Activated CD4-positive, alpha-beta memory T cell treated with anti-CD3 and anti-CD28 coated beads, Interleukin-2, amount 10 ng/mL, durations not matched to agents 7 days and 5 days (primary cell): Measurements from ENCODE around the gene CORIN. TPM values are rescaled to one million over a fixed set of nuclear protein-coding genes. Genes with fewer than 3 reads are reported as not detected.
"Not testable (repeated sequence)": the region's sequence is repeated elsewhere in the genome, so short reads cannot be mapped to it uniquely, and the experiment has no call there.

Experiments
- CTCF ChIA-PET: fragments of 350-600 bp; sonication (Branson Sonifier 250); formaldehyde crosslinking; loops from one replicate; lab custom pipeline; 2021; ENCODE audit warnings: antibody characterized with exemption, inconsistent platforms; lab: Charles Lee
- POLR2A ChIA-PET: fragments of 350-600 bp; sonication (Branson Sonifier 250); formaldehyde crosslinking; loops from one replicate; lab custom pipeline; 2021; ENCODE audit warnings: antibody characterized with exemption; lab: Charles Lee
- DNase-seq: peaks from one replicate; pipeline ENCODE4 v3.0.0-alpha.2; 2020
- H3K27ac Mint-ChIP-seq: one replicate; pipeline ENCODE4 v1.8.0; 2021; ENCODE audit warnings: mild to moderate bottlenecking, mixed read lengths
- H3K27me3 Mint-ChIP-seq: one replicate; pipeline ENCODE4 v1.8.0; 2021; ENCODE audit warnings: mixed read lengths
- H3K36me3 Mint-ChIP-seq: one replicate; pipeline ENCODE4 v1.8.0; 2021; ENCODE audit warnings: low read depth, mixed read lengths
- H3K4me1 Mint-ChIP-seq: one replicate; pipeline ENCODE4 v1.8.0; 2021; ENCODE audit warnings: mixed read lengths
- H3K4me3 Mint-ChIP-seq: one replicate; pipeline ENCODE4 v1.8.0; 2021; ENCODE audit warnings: mild to moderate bottlenecking, mixed read lengths
- H3K9me3 Mint-ChIP-seq: one replicate; pipeline ENCODE4 v1.8.0; 2021; ENCODE audit warnings: mixed read lengths
- total RNA-seq, 2 experiments: library from RNA; stranded (reverse); gene quantifications; one replicate each; pipeline ENCODE4 v1.2.3, GENCODE V29; 2021

Gene CORIN
- total RNA-seq, 2 experiments from 2014 or later = 0.08 TPM; not detected in 1

DNA sequence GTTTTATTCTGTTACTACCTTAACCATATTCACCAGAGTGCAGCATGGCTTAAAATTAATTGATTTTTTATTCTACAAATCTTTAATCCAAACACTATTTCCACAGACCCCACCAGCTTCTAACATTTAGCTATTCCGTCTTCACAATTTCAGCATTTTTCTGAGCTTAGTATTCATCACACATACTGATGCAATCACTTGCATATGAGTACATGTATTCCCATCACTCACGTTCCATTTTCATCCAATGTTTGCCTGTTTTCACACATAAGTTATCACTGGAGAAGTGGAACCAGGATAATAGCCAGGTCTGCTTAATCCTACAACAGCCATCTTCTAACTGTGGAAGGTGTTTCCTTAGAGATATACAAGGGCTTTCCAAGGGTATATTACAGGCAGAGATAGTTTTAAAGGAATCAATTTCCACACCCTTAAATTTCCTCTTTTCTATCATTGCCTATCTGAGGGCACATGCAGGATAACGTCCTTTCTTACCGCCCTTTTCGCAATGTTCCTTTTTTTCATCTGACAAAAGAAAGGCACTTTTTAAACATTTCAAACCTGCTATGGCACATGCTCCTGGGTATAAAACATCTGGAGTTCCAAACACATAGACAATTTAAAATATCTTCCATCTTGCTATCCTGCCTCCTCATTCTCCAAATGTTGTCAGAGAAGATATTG, 115.8 kb downstream of the CORIN start:
- ChIA-PET CTCF (no interaction called here), POLR2A (no interaction called here)
- H3K36me3 Mint-ChIP-seq = no peaks in the 10 kb centered on the region
- no peak for DNase-seq
- peaks cover 27% of the 10 kb centered on the region for H3K27me3 Mint-ChIP-seq
- H3K4me3 Mint-ChIP-seq = no peak overlapping the region
- H3K9me3 Mint-ChIP-seq = no peaks in the 10 kb centered on the region
- no peak overlapping the region for H3K27ac Mint-ChIP-seq
- no peaks in the 10 kb centered on the region for H3K4me1 Mint-ChIP-seq

DNA sequence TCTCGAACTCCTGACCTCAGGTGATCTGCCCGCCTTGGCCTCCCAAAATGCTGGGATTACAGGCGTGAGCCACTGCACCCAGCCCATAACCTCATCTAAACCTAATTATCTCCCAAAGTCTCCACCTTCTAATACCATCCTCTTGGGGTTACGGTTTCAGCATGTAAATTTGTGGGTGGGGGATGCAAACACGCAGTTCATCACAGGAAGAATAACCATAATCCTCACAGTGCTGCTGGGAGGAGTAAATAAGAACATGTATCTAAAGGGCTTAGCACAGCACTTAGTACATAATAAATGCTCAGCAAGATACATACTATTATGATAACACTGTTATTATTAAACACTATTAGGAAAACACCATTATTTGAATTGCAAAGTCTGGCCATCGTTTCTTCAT, 116.4 kb downstream of the CORIN start:
- Mint-ChIP-seq H3K9me3 (no peaks in the 10 kb centered on the region), H3K4me3 (no peak overlapping the region), H3K36me3 (no peaks in the 10 kb centered on the region), H3K27me3 (peaks cover 27% of the 10 kb centered on the region), H3K4me1 (no peaks in the 10 kb centered on the region), H3K27ac (no peak overlapping the region)
- POLR2A ChIA-PET = no interaction called here
- CTCF ChIA-PET = no interaction called here
- DNase-seq = no peak

DNA sequence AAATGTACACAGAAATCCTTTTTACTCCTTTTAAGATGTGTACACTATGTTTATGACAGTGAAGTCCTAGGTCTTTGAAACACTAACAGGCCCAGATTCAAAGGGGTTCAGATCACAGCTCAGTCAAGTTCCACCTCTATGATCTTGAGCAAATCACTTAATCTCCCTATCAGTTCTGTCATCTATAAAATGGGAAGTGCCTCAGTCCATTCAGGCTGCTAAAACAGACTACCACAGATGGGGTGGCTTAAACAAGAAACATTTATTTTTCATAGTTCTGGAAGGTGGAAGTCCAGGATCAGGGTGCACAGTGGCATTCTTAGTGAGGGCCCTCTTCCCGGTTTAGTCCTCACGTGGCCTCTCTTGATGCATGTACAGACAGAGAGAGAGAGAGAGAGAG, 117.1 kb downstream of the CORIN start:
- H3K27ac Mint-ChIP-seq = no peak overlapping the region
- H3K4me1 Mint-ChIP-seq = no peaks in the 10 kb centered on the region
- no peak overlapping the region for H3K4me3 Mint-ChIP-seq
- DNase-seq = no peak
- ChIA-PET CTCF (no interaction called here), POLR2A (no interaction called here)
- H3K36me3 Mint-ChIP-seq = no peaks in the 10 kb centered on the region
- H3K9me3 Mint-ChIP-seq = no peaks in the 10 kb centered on the region
- peaks cover 28% of the 10 kb centered on the region for H3K27me3 Mint-ChIP-seq

DNA sequence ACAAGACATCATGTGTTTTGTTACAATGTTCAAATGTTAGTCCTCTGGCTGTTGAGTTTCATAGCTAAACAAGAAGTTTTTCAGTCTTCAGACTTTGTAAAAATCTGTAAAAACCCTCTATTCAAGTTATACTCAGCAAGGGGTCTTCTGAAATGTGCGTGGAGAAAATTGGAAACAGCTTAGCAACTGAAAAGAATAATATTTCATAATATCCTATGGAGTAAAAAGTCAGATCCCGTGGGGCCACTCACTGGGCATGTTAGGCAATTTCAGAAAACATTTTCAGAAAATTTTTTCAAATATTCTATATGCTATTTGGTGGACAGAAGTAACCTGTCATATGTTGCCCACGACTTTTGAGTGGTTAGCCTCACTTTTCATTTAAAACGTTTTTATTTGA, 118.3 kb downstream of the CORIN start:
- ChIA-PET CTCF (no interaction called here), POLR2A (no interaction called here)
- no peak overlapping the region for H3K4me3 Mint-ChIP-seq
- no peaks in the 10 kb centered on the region for H3K36me3 Mint-ChIP-seq
- DNase-seq = no peak
- H3K9me3 Mint-ChIP-seq = no peaks in the 10 kb centered on the region
- no peak overlapping the region for H3K27ac Mint-ChIP-seq
- no peaks in the 10 kb centered on the region for H3K4me1 Mint-ChIP-seq
- H3K27me3 Mint-ChIP-seq = peaks cover 28% of the 10 kb centered on the region

DNA sequence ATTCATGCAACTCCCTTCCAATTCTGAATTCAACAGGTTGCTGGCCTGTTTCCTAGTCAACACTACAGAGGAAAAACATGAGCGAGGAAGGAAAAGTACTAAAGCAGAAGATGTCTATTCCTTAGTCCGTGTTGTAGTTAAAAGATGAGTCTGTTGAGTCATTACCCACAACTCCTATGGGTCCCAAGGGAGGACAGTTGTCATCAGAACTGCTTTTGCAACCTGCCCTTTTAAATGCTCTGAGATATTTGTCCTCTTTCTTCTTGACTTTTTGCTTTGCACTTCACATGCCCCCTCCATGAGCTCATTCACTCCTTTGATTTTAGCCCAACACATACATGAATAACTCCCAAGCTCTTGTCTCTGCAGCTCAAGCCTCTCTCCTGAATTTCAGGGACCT, 119.2 kb downstream of the CORIN start:
- no peaks in the 10 kb centered on the region for H3K36me3 Mint-ChIP-seq
- H3K4me1 Mint-ChIP-seq = no peaks in the 10 kb centered on the region
- H3K27ac Mint-ChIP-seq = no peak overlapping the region
- ChIA-PET POLR2A (no interaction called here), CTCF (no interaction called here)
- H3K9me3 Mint-ChIP-seq = no peaks in the 10 kb centered on the region
- H3K4me3 Mint-ChIP-seq = no peak overlapping the region
- no peak for DNase-seq
- H3K27me3 Mint-ChIP-seq = peaks cover 28% of the 10 kb centered on the region

DNA sequence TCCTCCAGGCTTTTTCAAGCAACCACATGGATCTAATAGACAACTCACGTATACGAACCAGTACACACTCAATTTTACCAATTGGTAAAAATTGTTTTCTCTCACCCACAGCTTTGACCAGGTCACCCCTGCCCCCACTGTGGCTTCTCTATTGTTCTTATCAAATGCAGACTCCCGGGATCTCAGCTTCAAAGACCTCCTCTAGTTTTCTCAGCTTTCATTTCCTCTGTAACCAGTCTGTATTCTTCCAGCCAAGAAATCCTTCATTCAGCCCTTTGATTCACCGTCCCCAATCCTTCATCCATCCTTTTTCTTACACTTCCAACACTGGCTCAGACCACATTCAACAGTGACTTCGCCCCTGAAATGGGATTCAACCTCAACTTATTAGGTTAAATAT, 120.7 kb downstream of the CORIN start:
- no peaks in the 10 kb centered on the region for H3K36me3 Mint-ChIP-seq
- CTCF ChIA-PET = interaction anchor here (1.2 kb wide), 1 partner anchor 119 kb away, joined by 5 read pairs; no protein-coding TSS in a partner anchor

DNA sequence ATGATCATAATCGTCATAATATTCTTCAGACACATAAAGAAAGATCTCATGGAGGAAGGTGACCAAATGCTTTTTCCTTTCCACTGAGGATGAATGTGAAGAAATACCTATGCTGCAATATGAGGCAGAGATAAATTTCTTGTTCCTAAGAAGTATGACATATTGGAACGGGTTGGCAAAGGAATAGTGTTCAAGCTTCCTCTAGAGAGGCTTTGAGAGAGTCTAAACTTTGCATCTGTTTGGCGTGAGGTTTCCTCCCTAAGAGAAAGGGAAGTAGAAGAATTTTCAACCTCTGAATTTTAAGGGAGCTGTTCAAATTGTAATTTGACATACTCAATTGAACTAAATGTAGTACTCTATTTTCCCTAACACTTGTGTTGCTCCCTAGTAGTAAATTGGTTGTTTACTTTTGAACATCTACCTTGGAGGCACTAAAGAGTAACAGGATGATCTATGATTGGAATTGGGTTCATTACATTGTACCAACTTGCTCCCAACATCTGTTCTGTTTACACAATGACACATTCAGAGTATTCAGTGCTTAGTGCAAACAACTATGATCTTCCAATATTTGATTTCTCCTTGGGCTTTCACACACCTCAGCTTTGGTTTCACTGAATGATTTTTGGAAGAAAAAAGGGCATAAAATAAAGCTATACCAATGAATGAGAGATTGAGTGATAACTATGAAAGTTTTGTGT, 122.0 kb downstream of the CORIN start:
- Mint-ChIP-seq H3K4me3 (no peak overlapping the region), H3K27ac (no peak overlapping the region), H3K36me3 (no peaks in the 10 kb centered on the region), H3K27me3 (peaks cover 39% of the 10 kb centered on the region), H3K9me3 (no peaks in the 10 kb centered on the region), H3K4me1 (no peaks in the 10 kb centered on the region)
- DNase-seq = no peak
- ChIA-PET CTCF (interaction anchor here (0.5 to 1.2 kb wide), 3 partner anchors 11 to 121 kb away, joined by 3 to 5 read pairs (median 3); no protein-coding TSS in a partner anchor), POLR2A (no interaction called here)

More for the DNA sequence above, 120.7 kb downstream of the CORIN start:
- H3K4me3 Mint-ChIP-seq = no peak overlapping the region
- H3K9me3 Mint-ChIP-seq = no peaks in the 10 kb centered on the region
- no peak for DNase-seq
- no peaks in the 10 kb centered on the region for H3K4me1 Mint-ChIP-seq
- peaks cover 35% of the 10 kb centered on the region for H3K27me3 Mint-ChIP-seq
- POLR2A ChIA-PET = no interaction called here
- H3K27ac Mint-ChIP-seq = no peak overlapping the region

DNA sequence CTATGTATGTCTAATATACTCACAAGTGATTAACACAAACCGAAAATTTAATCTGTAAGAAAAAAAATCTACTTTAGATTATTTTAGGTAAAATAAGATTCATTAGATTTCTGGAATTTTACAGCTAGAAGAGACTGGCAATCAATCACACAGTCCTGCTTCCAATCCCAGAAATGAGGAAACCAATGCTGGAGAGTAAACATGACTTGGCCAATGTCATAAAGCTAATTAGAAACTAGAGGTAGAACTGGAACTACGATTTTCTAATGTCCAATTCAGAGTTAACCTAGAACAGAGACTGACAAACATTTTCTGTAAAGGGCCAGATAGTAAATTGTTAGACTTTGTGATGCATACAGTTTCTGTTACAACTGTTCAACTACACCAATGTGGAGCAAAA, 123.6 kb downstream of the CORIN start:
- H3K27ac Mint-ChIP-seq = no peak overlapping the region
- DNase-seq = no peak
- no peaks in the 10 kb centered on the region for H3K4me1 Mint-ChIP-seq
- ChIA-PET POLR2A (no interaction called here), CTCF (interaction anchor here (1.4 kb wide), 1 partner anchor 17 kb away, joined by 4 read pairs; no protein-coding TSS in a partner anchor)
- H3K36me3 Mint-ChIP-seq = no peaks in the 10 kb centered on the region
- no peaks in the 10 kb centered on the region for H3K9me3 Mint-ChIP-seq
- peaks cover 43% of the 10 kb centered on the region for H3K27me3 Mint-ChIP-seq
- H3K4me3 Mint-ChIP-seq = no peak overlapping the region

DNA sequence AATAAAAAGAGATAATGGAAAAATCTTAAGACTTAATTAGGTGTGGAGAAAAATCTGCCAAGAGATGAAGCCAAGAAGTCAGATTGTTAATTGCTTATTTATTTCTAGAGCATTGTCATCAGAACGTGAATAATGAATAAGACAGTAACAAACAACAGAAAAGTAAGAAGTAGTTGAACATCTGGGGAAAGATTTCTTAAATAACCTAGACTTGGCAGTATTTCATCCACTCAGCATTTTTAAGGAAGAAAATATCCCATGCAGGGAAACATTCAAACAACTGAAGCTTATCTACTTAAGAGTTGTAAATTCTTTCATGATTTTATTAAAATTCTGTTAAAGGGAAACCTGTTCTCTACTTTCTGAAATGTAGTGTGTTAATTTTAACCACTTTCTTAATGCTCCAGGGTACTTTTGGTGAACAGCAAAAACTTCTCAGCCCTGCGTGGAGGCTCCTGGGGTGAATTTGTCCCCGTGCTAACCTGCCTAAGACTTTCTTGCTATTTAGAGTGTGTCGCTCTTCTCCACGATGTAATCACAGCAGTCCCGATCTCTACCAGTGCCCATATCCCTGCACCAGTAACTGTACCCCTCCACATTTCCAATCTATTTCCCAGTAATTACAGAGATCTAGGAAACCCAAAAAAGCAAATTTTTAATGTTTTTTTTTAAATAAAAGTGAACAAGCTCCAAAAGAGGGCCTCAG, 124.6 kb downstream of the CORIN start:
- Mint-ChIP-seq H3K36me3 (no peaks in the 10 kb centered on the region), H3K4me1 (no peaks in the 10 kb centered on the region), H3K27me3 (peaks cover 40% of the 10 kb centered on the region), H3K27ac (no peak overlapping the region), H3K9me3 (no peaks in the 10 kb centered on the region), H3K4me3 (no peak overlapping the region)
- ChIA-PET CTCF (interaction anchor here (1.4 kb wide), 1 partner anchor 16 kb away, joined by 4 read pairs; no protein-coding TSS in a partner anchor), POLR2A (no interaction called here)
- DNase-seq = no peak

DNA sequence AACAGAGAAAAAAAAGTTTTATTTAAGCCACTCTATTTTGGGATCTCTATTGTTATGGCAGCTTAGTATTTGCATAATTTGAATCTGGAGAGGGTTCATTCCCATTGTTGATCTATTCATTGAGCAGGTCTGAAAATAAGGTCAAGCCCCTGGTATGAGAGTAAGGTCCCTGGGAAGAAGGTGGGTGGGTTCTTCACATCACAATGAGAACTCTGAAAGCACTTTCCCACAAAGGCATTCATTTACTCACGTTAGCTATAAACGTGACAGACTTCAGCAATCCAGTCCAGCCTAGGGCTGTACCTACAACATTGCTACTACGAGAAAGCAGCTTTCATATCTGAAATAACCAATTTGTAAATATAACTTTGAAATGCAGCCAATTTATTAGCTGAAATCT, 126.2 kb downstream of the CORIN start:
- CTCF ChIA-PET = no interaction called here
- H3K9me3 Mint-ChIP-seq = no peaks in the 10 kb centered on the region

DNA sequence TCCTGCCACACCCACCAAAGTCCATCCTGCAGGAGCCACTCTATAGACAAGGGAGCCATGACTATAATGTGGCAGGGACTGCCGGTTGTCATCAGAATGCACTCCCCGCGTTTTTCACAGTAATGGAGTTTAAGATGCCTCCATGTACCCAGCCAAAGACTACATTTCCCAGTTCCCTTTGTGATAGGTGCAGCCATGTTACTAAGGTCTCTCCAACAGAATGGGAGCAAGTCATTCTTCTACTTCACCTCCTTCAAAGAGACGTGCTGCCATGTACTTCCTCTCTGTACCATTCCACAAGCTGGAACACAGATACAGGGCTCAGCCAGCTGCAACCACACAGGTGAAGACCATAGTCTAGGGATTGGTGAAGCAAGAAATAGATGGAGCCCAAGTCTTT, 126.7 kb downstream of the CORIN start:
- CTCF ChIA-PET = no interaction called here
- no peaks in the 10 kb centered on the region for H3K4me1 Mint-ChIP-seq
- no peaks in the 10 kb centered on the region for H3K36me3 Mint-ChIP-seq

More for the DNA sequence above, 126.2 kb downstream of the CORIN start:
- no peak for DNase-seq
- POLR2A ChIA-PET = no interaction called here
- Mint-ChIP-seq H3K4me3 (no peak overlapping the region), H3K4me1 (no peaks in the 10 kb centered on the region), H3K27ac (no peak overlapping the region), H3K36me3 (no peaks in the 10 kb centered on the region), H3K27me3 (peaks cover 30% of the 10 kb centered on the region)

DNA sequence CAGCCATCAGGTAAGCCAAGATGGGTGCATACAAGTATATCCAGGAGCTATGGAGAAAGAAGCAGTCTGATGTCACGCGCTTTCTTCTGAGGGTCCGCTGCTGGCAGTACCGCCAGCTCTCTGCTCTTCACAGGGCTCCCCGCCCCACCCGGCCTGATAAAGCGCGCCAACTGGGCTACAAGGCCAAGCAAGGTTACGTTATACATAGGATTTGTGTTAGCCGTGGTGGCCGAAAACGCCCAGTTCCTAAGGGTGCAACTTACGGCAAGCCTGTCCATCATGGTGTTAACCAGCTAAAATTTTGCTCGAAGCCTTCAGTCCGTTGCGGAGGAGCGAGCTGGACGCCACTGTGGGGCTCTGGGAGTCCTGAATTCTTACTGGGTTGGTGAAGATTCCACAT, 131.5 kb downstream of the CORIN start:
- H3K4me3 Mint-ChIP-seq, DNase-seq, H3K4me1 Mint-ChIP-seq, H3K36me3 Mint-ChIP-seq, H3K27ac Mint-ChIP-seq, POLR2A ChIA-PET, H3K9me3 Mint-ChIP-seq: not testable (repeated sequence)
- CTCF ChIA-PET = interaction anchor here (1.1 to 4.7 kb wide), 3 partner anchors 132 to 381 kb away, joined by 3 to 39 read pairs (median 4); partner anchors contain the start of gene CORIN
- peaks cover 27% of the 10 kb centered on the region for H3K27me3 Mint-ChIP-seq

More for the DNA sequence above, 126.7 kb downstream of the CORIN start:
- peaks cover 35% of the 10 kb centered on the region for H3K27me3 Mint-ChIP-seq
- no peak overlapping the region for H3K4me3 Mint-ChIP-seq
- H3K9me3 Mint-ChIP-seq = no peaks in the 10 kb centered on the region
- POLR2A ChIA-PET = no interaction called here
- no peak overlapping the region for H3K27ac Mint-ChIP-seq
- no peak for DNase-seq
